Transverse colon (tissue), 4 donors: ENCODE measurements around the gene TXNDC12.

Source experiments
- POLR2A ChIP-seq: fragments of 450-650 bp; IDR thresholded peaks from one replicate; pipeline ENCODE4 v1.6.1; 2016; ENCODE audit warnings: antibody characterized with exemption, mild to moderate bottlenecking, moderate library complexity
- POLR2AphosphoS5 ChIP-seq, 3 donors: sonication (generic); formaldehyde crosslinking; IDR thresholded peaks; one replicate each; pipeline ENCODE4 v1.6.1; 2016; ENCODE audit warnings: antibody characterized with exemption in 3 of 3
- TF ChIP-seq, protein P1 (sequence below), 5 experiments: fragments of 200-600 bp in 3 of 5; fragments of 450-650 bp in 2 of 5; sonication (generic) in 3 of 5; IDR thresholded peaks; 1 replicate in 2 of 5; 2 replicates in 3 of 5; pipeline ENCODE4 v1.5.1; 2016 to 2017; ENCODE audit warnings: antibody characterized with exemption in 5 of 5, inconsistent platforms in 3 of 5, mild to moderate bottlenecking in 2 of 5, moderate library complexity in 1 of 5

DNA sequence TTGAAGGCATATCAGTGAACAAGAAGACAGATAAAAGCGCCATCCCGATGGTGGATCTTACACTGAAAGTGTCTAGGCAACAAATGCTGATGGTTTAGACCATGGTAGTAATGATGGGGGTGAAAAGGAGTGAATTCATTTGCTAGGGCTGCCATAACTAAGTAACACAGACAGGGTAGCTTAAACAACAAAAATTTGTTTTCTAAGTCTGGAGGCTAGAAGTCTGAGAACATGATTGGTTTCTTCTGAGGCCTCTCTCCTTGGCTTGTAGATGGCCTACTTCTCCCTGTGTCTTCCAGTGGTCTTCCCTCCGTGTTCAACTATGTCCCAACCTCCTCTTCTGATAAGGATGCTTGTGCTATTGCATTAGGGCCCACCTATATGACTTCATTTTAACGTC lies 51.1 kb downstream of the TXNDC12 start:
- TF ChIP-seq, protein P1, sequence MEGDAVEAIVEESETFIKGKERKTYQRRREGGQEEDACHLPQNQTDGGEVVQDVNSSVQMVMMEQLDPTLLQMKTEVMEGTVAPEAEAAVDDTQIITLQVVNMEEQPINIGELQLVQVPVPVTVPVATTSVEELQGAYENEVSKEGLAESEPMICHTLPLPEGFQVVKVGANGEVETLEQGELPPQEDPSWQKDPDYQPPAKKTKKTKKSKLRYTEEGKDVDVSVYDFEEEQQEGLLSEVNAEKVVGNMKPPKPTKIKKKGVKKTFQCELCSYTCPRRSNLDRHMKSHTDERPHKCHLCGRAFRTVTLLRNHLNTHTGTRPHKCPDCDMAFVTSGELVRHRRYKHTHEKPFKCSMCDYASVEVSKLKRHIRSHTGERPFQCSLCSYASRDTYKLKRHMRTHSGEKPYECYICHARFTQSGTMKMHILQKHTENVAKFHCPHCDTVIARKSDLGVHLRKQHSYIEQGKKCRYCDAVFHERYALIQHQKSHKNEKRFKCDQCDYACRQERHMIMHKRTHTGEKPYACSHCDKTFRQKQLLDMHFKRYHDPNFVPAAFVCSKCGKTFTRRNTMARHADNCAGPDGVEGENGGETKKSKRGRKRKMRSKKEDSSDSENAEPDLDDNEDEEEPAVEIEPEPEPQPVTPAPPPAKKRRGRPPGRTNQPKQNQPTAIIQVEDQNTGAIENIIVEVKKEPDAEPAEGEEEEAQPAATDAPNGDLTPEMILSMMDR (IDR thresholded peaks at IDR 0.05) = no peak
- no peak for TF ChIP-seq POLR2A
- TF ChIP-seq POLR2AphosphoS5 (IDR thresholded peaks at IDR 0.05) = no peak
